Activated T-cell treated with anti-CD3 and anti-CD28 coated beads for 24 hours (primary cell): ENCODE data around the gene SH3GLB1.

Experiments used
- DNase-seq: peaks from one replicate; pipeline ENCODE4 v3.0.0-alpha.2; 2020; ENCODE audit warnings: low read depth

The SH3GLB1 gene

DNA sequence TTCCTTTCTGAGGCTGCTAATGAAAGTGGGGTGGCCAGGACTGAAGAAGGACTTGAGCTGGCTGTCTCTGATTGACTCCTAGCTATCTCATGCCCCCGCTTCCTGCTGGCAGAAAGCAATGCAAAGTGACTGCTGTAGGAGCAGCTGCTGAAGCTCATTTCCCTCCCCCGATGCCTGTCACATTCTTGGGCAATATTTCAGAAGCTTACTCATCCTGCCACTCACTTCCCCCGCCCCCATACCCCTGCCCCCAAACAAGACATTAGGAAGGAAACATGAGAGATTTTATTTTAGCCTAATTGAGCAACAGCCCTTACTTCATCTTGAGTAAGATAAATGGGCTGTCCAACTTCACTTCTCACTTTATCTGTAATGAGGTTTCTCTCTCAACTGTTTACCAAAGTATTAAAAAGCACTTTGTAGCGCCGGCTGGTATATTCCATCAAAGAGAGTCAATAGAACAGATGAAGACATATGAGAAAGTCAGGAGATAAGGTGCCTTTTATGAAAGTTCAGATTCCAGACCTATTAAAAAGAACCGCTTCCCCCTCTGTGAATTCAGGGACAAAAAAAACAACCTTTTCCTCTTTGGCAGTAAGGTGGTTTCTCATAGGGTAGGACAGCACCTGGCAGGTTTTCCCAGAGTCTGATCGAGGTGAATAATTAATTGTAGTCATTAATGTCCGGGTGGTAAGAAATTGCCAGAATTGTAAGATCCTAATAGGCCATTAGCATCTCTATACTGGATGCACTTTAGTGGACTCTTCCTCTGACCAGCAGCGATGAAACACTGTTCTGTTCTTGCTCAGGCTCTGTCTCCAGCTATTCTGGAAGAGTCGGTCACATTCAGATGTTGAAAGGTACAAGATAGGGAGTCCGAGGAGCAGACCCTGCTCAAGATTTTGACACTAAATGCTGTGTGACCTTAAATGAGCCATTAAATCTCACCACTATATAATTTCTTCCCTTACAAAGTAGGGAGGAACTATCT, 70.2 kb downstream of the SH3GLB1 start:
- peak; percentile 33 for DNase-seq

DNA sequence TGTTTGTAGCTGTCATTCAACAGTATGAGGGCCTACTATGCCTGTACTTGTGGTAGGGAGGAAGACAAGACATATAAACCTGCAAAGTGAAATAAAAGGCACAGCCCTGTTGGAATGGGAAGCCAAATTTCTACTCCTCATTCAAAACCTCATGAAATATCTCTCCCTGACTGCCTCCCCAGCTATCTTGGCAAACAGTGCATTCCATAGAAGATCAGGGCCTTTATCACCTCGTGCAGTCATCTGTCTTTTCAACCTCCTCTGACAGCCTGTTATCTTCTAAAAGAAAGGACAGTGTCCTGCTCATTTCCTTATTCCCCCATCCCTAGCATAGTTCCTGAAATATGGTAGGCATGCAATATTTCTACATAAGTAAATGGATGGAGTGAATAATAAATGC, 71.0 kb downstream of the SH3GLB1 start:
- no peak for DNase-seq

DNA sequence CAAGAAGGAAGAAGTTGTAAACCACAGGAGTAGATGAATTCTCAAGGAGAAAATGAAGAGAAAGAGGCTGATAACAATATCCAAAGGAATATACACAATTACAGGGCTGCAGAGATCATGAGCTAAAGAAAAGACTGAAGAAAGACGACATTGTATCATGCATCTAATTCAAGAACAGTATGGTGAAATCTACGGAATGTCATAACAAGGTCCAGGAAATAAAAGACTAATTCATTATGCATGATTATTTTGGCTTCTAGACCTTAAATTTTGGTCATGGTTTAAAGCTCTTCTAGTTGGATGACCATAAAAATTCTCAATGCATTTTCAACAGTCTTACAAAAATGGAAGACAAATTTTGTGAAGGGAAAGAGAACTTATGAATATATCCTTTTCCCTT, 71.7 kb downstream of the SH3GLB1 start:
- no peak for DNase-seq

DNA sequence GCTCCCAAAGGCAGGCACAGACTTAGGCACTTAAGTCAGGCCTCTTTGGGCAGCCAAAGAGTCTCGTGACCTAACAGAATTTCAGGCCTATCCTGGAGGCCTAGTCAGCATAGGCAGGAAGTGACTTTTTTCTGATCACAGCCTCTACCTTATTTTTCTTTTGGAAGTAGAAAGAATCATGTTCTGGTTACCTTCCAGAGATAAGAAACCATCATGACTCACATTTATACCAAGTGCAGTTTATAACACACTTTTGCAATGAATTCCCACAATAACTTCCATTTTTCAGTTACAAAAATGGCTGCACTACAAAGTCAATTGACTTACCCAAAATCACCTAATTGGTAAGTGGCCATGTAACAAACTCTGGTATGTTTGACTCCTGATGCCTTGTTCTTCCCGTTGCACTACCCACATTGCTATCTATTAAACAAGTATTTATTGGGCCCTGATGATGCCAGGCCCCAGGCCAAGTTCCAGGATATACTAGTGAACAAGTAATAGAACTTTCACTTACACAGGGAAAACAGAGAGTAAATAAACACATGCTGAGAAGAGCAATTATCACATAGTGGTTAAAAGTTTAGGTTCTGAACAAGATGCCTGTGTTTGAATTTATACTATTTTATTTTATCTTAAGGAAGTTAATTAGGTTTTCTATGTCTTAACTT, 74.3 kb downstream of the SH3GLB1 start:
- no peak for DNase-seq

GRCh38 chr1:86779308-86780191, 75.2 kb downstream of the SH3GLB1 start:
- DNase-seq = no peak

- no peak for DNase-seq
Observed at GRCh38 chr1:86782482-86782881, 78.1 kb downstream of the SH3GLB1 start.

DNA sequence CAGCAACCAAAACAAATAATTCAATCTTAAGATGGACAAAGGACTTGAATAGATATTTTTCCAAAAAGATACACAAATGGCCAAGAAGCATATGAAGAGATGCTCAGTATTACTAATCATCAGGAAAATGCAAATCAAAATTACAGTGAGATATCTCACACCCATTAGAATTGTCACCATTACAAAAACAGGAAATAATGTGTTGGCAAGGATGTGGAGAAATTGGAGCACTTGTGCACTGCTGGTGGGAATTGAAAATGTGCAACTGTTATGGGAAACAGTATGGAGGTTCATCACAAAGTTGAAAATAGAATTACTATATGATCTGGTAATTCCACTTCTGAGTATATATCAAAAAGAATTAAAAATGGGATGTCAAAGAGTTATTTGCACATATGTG, 83.2 kb downstream of the SH3GLB1 start:
- no peak for DNase-seq

DNA sequence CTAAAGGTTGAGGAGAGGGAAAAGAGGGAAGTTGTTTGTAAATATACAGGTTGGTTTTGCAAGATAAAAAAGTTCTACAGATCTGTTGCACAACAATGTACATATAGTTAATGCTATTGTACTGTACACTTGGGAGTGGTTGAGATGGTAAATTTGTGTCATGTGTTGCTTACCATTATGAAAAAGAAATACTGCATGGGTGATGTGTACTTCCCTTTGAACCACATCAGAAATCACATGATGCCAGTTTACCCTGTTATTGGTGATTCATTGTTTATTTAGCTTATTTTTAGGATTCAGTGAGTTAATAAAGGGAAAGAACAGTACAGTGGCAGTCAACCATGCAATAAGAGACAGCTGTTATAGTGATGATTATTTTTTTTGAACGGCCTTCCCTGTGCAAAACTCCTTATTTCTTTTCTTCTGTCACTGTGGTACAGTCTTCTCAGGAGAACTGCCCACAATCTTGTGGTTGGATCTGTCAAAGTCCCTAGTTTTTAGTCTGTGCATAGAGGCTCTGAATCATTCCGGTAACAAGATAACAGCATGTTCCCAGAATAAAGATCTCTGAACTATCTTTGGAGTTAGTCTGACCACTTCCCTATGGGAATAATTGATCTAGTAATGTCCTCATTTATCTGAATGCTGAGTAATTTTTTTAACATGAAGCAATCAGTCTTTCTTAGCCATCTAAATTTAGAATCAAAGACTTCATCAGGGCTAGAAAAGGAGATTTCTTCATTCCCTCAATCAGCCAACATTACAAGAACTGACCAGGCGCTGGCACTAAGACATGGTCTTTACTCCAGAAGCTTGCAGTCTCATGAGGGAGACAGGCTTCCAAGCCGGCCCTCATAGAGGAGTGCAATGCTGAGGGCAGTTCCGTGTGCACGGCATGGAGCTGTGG, 84.2 kb downstream of the SH3GLB1 start:
- no peak for DNase-seq

DNA sequence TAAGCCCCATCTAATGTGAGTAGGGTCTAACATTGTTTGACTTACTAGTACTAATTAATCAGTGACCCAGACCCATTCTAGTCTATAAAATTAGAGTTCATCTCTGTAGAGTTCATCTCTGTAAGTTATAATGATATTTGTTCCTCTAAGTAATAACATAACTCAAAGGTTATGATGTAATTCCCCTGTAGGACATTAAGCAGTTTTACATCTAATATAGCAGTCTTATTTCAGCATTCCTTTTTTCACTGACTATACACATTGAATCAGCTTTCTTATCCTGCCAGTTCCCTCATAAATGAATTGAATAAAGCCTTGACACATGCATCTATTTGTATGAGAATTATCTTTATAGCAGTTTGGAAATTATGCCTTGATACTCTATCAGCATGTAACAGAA, 90.9 kb downstream of the SH3GLB1 start:
- DNase-seq = no peak
